Thoracic aorta (tissue), 2 donors: ENCODE results near the gene ABCG2. TPM values are rescaled to one million over a fixed set of nuclear protein-coding genes. Genes with fewer than 3 reads are reported as not detected.

Experiments
- ATAC-seq: fragments of 150-250 bp; one replicate; pipeline ENCODE4 v1.8.0; 2017; ENCODE audit warnings: low read depth; ENCODE audit not compliant: insufficient number of reproducible peaks, low FRiP score
- DNase-seq: peaks from one replicate; pipeline ENCODE4 v3.0.0-alpha.2; 2020; ENCODE audit warnings: low spot score
- H3K27ac ChIP-seq, 2 donors: fragments of 200-600 bp; sonication (generic); 1 replicate in 1 of 2; 2 replicates in 1 of 2; pipeline ENCODE4 v1.5.1; 2016; ENCODE audit warnings: mild to moderate bottlenecking in 2 of 2, moderate library complexity in 2 of 2
- H3K27me3 ChIP-seq: fragments of 200-600 bp; sonication (generic); replicated peaks from 2 replicates; pipeline ENCODE4 v1.6.0; 2016; ENCODE audit warnings: mild to moderate bottlenecking; ENCODE audit not compliant: insufficient read depth
- H3K36me3 ChIP-seq: fragments of 200-600 bp; sonication (generic); one replicate; pipeline ENCODE4 v1.5.1; 2016
- H3K4me1 ChIP-seq, 2 donors: fragments of 200-600 bp; sonication (generic); 1 replicate in 1 of 2; 2 replicates in 1 of 2; pipeline versions ENCODE4 v1.5.1 to v1.6.0; 2016; ENCODE audit warnings: low read depth in 2 of 2, mild to moderate bottlenecking in 1 of 2; ENCODE audit not compliant: control insufficient read depth in 1 of 2
- H3K4me3 ChIP-seq: fragments of 200-600 bp; sonication (generic); 2 replicates; pipeline ENCODE4 v1.5.1; 2016; ENCODE audit warnings: mild to moderate bottlenecking
- H3K9me3 ChIP-seq: fragments of 200-600 bp; sonication (generic); 2 replicates; pipeline ENCODE4 v1.5.1; 2016
- CTCF ChIP-seq: fragments of 200-600 bp; sonication (generic); IDR thresholded peaks from one replicate; pipeline ENCODE4 v1.5.1; 2019; ENCODE audit warnings: antibody characterized with exemption
- total RNA-seq, 2 donors: library from RNA; depleted of rRNA; stranded (reverse); fragments of >200 nt; gene quantifications; one replicate each; pipeline versions ENCODE4 v1.1.0 to v1.2.3, GENCODE V29; 2016

ABCG2 gene
- total RNA-seq, 2 donors from 2014 or later, result 2.4 to 7.3 TPM

DNA sequence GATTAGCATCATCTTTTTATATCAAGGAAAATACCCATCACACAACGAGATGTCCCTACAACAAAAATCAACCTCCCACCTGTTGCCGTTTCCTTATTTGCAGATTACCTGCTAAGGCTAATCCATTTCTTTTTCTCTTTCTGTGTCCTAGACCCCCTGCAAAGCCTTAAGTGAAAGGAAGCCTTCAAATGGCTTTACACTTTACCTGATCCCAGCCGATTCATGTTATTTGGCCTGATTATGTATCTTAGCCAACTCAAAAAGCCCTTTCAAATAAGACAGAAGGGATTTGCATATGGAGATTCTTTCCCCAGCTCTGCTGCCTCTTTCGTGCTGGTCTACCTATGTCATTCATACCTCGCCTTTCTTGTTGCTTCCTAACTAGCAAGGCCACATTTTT lies 14.4 kb downstream of the ABCG2 start:
- no peak for TF ChIP-seq CTCF

GRCh38 chr4:88143504-88143903 lies 14.9 kb downstream of the ABCG2 start:
- H3K4me3 ChIP-seq, result no peak overlapping the region
- H3K27me3 ChIP-seq, result no peaks in the 10 kb centered on the region
- no peak overlapping the region for H3K27ac ChIP-seq
- DNase-seq (no peak), ATAC-seq (no peak)
- H3K4me1 ChIP-seq, result no peaks in the 10 kb centered on the region
- no peak for TF ChIP-seq CTCF
- no peaks in the 10 kb centered on the region for H3K9me3 ChIP-seq
- no peaks in the 10 kb centered on the region for H3K36me3 ChIP-seq

More for the DNA sequence above, 14.4 kb downstream of the ABCG2 start:
- Histone ChIP-seq H3K4me3 (no peak overlapping the region), H3K4me1 (no peaks in the 10 kb centered on the region), H3K27me3 (no peaks in the 10 kb centered on the region), H3K27ac (no peak overlapping the region), H3K36me3 (no peaks in the 10 kb centered on the region), H3K9me3 (no peaks in the 10 kb centered on the region)
- ATAC-seq, result no peak
- no peak for DNase-seq

- Histone ChIP-seq H3K27me3 (no peaks in the 10 kb centered on the region), H3K9me3 (no peaks in the 10 kb centered on the region), H3K27ac (no peak overlapping the region), H3K4me3 (no peak overlapping the region), H3K4me1 (no peaks in the 10 kb centered on the region), H3K36me3 (no peaks in the 10 kb centered on the region)
- DNase-seq, result no peak
- ATAC-seq, result no peak
- TF ChIP-seq CTCF, result no peak
Observed at GRCh38 chr4:88138561-88138960, 19.9 kb downstream of the ABCG2 start.

DNA sequence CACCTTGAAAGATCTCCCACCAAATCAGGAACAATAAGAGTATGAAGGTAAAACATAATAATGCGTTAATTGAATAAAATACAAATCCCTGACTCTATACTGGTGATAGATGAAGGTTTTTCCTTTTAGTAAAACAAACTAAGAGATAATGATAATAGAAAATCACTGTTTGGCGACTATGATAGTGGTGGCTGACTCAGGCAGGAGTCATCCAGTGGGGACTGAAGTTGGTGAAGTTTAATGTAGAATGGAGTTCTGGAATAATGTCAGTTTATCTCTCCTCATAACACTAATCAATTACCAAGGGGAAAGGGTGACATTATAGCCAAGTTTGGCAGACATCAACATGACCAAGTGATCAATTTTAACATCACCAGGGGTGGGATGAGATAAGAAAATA lies 21.3 kb downstream of the ABCG2 start:
- no peak for ATAC-seq
- H3K4me3 ChIP-seq, result no peak overlapping the region
- H3K4me1 ChIP-seq, result no peaks in the 10 kb centered on the region
- no peak overlapping the region for H3K27ac ChIP-seq
- no peak for DNase-seq
- no peaks in the 10 kb centered on the region for H3K27me3 ChIP-seq
- no peaks in the 10 kb centered on the region for H3K36me3 ChIP-seq
- no peak for TF ChIP-seq CTCF
- no peaks in the 10 kb centered on the region for H3K9me3 ChIP-seq

DNA sequence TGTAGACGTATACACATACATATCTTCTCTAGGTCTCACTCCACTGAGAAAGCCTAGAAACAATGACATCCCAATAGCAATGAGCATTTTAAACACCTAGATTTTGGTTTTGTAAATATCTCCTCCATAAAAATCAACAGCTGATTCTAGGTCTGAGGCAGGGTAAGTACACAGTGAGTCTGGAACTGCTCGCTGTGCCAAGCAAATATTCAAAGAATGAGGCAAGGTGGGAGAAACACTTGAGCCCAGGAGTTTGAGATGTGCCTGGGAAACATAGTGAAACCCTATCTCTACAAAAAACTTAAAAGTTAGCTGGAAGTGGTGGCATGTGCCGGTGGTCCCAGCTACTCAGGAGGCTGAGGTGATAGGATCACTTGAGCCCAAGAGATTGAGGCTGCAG lies 22.2 kb downstream of the ABCG2 start:
- TF ChIP-seq CTCF, result no peak
- no peak for ATAC-seq

More for the DNA sequence above, 22.2 kb downstream of the ABCG2 start:
- DNase-seq, result no peak
- Histone ChIP-seq H3K9me3 (no peaks in the 10 kb centered on the region), H3K36me3 (no peaks in the 10 kb centered on the region), H3K27me3 (no peaks in the 10 kb centered on the region), H3K4me1 (no peaks in the 10 kb centered on the region), H3K4me3 (no peak overlapping the region), H3K27ac (no peak overlapping the region)
